GM12865 (cell line): ENCODE measurements around the gene ZBED4.

ENCODE experiments used
- DNase-seq: peaks from one replicate; pipeline ENCODE4 v3.0.0; 2010; ENCODE audit warnings: low read depth
- H3K4me3 ChIP-seq: 2 replicates; pipeline ENCODE4 v1.5.1; 2011; ENCODE audit warnings: mild to moderate bottlenecking, low read depth, low read length, control low read depth
- TF ChIP-seq, protein P1 (sequence below): IDR thresholded peaks from 2 replicates; pipeline ENCODE4 v1.5.1; 2011; ENCODE audit warnings: low read length, control low read depth, low read depth, inconsistent platforms; ENCODE audit not compliant: insufficient read depth; ENCODE audit errors: missing control alignments

ZBED4 gene

DNA sequence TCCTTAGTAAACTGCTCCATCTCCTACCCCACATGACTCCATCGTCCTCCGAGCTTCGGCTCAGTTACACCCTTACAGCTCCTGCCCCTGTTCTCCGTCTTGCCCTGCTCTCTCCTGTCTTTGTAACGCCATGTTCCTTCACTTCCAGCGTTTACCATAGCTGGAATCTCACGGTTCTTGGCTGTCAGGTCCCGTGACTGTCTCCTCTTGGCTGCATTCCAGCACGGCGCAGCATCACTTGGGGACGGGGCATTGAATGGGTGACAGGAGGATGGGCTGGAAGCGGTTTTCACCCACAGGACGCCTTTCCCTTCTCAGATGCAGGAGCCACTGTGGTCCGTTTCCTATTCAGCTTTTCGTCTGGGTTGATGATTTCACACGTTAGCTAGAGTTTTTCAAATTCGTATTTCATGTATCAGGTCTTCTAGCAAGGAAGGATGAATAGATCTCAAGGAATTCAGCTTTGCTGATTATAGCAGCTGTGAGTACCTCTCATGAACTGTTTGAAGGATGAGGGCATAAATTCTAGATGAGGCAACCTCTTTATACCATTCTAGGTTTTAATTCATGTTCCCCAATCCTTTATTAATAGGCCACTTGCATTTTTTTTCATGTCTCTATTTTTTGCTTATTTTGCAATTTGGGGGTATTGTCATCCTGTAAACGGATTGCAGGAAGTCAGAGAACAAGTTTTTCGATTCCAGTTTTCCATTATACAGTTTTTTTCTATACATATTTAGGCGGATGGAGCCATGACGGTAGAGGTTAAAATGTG is 29.1 kb downstream of the ZBED4 start:
- no peak for DNase-seq
- TF ChIP-seq, protein P1, sequence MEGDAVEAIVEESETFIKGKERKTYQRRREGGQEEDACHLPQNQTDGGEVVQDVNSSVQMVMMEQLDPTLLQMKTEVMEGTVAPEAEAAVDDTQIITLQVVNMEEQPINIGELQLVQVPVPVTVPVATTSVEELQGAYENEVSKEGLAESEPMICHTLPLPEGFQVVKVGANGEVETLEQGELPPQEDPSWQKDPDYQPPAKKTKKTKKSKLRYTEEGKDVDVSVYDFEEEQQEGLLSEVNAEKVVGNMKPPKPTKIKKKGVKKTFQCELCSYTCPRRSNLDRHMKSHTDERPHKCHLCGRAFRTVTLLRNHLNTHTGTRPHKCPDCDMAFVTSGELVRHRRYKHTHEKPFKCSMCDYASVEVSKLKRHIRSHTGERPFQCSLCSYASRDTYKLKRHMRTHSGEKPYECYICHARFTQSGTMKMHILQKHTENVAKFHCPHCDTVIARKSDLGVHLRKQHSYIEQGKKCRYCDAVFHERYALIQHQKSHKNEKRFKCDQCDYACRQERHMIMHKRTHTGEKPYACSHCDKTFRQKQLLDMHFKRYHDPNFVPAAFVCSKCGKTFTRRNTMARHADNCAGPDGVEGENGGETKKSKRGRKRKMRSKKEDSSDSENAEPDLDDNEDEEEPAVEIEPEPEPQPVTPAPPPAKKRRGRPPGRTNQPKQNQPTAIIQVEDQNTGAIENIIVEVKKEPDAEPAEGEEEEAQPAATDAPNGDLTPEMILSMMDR: no peak

DNA sequence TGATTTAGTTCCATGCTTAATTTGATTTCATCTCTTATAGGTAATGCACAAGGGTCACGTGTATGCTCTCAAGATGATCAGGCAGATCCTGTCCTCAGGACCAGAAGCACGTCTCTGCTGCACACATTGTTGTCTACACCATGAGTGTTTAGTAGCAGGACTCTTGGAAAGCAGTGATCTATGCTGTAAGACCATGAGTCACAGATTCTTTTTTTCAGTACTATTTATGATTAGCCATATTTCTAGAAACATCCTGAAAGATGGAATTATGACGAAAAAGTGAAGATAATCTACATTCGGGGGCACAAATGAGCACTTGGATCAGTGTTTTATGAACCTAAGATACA is 29.6 kb downstream of the ZBED4 start:
- TF ChIP-seq, protein P1: no peak
- DNase-seq: no peak
- H3K4me3 ChIP-seq: no peak overlapping the region

More for the DNA sequence above, 29.1 kb downstream of the ZBED4 start:
- H3K4me3 ChIP-seq: no peak overlapping the region

DNA sequence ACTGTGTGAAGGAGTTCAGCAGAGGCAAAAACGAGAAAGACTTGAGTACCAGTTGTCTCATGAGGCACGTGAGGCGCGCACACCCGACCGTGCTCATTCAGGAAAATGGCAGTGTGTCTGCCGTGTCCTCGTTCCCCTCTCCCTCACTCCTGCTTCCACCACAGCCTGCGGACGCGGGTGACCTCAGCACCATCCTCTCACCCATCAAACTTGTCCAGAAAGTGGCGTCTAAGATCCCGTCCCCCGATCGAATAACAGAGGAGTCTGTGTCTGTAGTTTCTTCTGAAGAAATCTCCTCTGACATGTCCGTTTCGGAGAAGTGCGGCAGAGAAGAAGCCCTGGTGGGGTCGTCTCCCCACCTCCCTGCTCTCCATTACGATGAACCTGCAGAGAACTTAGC is 30.4 kb downstream of the ZBED4 start:
- TF ChIP-seq, protein P1: no peak
- no peak for DNase-seq
- H3K4me3 ChIP-seq: no peak overlapping the region

DNA sequence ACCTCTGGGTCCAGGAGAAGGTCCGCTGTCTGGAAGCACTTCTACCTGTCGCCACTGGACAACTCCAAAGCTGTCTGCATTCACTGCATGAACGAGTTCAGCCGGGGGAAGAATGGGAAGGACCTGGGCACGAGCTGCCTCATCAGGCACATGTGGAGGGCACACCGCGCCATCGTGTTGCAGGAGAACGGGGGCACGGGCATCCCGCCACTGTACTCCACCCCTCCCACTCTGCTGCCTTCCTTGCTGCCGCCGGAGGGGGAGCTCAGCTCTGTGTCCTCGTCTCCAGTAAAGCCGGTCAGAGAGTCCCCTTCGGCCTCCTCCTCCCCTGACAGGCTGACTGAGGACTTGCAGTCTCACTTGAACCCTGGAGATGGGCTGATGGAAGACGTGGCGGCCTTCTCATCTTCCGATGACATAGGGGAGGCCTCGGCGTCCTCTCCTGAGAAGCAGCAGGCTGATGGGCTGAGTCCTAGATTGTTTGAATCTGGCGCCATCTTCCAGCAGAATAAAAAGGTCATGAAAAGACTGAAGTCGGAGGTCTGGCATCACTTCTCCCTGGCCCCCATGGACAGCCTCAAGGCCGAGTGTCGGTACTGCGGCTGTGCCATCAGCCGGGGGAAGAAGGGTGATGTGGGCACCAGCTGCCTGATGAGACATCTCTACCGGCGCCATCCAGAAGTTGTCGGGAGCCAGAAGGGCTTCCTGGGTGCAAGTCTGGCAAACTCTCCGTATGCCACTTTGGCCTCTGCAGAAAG is 31.0 kb downstream of the ZBED4 start:
- DNase-seq: no peak
- no peak overlapping the region for H3K4me3 ChIP-seq
- TF ChIP-seq, protein P1: no peak

DNA sequence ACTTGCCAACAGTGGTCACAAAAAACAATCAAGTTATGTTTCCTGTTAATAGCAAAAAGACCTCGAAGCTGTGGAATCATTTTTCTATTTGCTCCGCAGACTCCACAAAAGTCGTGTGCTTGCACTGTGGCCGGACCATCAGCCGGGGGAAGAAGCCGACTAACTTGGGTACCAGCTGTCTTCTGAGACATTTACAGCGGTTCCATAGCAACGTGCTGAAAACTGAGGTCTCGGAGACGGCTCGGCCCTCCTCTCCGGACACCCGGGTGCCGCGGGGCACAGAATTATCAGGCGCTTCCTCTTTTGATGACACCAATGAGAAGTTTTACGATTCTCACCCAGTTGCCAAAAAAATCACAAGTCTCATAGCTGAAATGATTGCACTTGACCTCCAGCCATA is 31.6 kb downstream of the ZBED4 start:
- DNase-seq: no peak
- H3K4me3 ChIP-seq: no peak overlapping the region
- TF ChIP-seq, protein P1: no peak

DNA sequence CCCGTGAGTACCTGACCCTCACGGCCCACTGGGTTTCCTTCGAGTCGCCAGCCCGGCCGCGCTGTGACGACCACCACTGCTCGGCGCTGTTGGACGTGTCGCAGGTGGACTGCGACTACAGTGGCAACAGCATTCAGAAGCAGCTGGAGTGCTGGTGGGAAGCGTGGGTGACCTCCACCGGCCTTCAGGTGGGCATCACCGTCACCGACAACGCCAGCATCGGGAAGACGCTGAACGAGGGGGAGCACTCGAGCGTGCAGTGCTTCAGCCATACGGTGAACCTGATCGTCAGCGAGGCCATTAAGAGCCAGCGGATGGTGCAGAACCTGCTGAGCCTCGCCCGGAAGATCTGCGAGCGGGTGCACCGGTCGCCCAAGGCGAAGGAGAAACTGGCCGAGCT is 32.2 kb downstream of the ZBED4 start:
- DNase-seq: no peak
- no peak overlapping the region for H3K4me3 ChIP-seq
- TF ChIP-seq, protein P1: no peak
